Stimulated activated naive CD8-positive, alpha-beta T cell treated with anti-CD3 and anti-CD28 coated beads, Interleukin-15, Interleukin-2, amounts not matched to agents 100 U/mL and 50 U/mL, for 24 hours (primary cell): ENCODE data around the gene TREML1.

Experiments
- ATAC-seq: fragments of 150-1000 bp; cut with Tn5 transposase; one replicate; pipeline ENCODE4 v1.10.0; 2021
- DNase-seq: peaks from one replicate; pipeline ENCODE4 v3.0.0; 2021

Gene TREML1

DNA sequence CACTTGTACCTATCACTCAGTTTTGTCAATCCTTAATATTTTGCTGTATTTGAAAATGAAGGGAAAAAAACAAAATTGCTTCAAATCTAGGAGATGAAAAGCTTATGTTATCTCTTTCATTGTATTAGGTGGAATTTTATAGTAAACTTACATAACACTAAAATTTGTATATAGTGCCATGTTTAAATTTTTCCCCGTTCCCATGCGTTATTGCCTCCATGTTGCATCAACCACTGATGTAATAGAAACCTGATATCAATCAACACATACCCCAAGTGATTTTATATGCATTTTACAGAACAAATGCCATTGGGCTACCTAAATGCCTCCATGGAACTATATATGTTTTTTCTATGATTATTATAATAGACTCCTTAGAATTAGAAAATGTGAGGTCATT, 23.5 kb upstream of the TREML1 start:
- no peak for DNase-seq
- no peak for ATAC-seq

DNA sequence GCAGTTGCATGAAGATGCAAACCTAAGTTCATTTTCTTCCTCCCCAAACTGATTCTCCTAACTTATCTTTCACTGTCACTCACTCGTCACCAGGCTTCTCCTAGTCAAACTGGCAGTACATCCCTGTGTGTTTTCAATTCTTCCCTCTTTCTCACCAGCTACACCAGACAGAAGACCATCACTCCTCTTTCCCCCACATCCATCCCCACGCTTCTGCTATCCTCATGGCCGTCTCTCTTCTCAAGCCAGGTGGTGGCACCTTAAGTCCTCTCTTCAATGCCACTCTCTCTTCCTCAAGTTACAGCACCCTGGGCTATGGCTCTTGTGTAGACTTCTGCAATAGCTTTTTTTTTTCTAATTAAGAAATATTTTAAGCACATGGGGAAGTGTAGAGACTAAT, 23.1 kb upstream of the TREML1 start:
- ATAC-seq = no peak
- DNase-seq = no peak

DNA sequence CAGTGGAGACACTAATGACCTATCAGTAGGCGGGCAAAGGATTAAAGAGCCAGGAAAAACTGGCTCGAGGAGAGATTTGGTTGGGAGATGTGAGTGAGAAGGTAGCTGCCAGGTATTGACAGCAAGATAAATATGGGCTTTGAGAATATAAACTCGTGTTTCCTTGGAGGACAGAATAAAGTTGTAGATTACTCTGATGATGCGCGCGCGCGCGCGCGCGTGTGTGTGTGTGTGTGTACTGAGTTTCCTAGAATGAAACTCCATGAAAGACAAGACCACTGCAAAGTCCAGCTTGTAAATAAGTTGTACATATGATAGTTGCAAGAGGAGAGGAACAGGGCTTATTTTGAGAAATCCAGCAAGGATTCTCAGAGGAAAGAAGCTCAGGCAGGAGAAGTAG, 22.0 kb upstream of the TREML1 start:
- ATAC-seq (no peak), DNase-seq (no peak)

DNA sequence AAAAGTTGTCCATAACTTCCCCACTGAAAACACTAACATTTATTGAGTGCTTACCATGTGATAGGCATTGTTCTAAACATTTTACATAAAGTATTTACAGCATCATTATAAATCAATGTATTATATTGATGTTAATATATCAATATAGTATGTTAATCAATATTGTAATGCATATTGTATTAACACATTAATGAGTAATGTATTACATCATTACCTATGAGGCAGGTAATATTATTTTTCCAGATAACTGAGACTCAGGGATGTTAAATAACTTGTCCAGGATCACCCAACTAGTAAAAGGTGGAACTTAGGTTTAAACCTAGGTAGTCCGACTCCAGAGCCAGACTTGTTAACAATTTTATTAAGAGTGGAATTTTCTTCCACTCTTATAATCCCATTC, 20.9 kb upstream of the TREML1 start:
- DNase-seq = no peak
- ATAC-seq = no peak

DNA sequence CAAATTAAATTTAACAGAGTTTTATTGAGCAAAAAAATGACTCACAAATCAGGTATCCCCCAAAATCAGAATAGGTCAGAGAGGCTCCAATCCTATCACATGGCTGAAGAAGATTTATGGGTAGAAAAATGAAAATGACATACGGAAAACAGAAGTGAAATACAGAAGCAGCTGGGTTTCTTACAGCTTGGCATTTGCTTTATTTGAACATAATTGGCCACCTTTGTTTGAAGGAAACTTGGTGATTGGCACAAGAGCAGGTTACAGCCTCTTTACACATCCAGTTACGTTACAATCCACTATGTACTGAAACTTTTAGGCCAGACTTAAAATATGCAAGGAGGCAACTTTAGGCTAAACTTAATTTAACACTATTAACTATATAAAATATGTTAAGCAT, 20.5 kb upstream of the TREML1 start:
- ATAC-seq (no peak), DNase-seq (no peak)

DNA sequence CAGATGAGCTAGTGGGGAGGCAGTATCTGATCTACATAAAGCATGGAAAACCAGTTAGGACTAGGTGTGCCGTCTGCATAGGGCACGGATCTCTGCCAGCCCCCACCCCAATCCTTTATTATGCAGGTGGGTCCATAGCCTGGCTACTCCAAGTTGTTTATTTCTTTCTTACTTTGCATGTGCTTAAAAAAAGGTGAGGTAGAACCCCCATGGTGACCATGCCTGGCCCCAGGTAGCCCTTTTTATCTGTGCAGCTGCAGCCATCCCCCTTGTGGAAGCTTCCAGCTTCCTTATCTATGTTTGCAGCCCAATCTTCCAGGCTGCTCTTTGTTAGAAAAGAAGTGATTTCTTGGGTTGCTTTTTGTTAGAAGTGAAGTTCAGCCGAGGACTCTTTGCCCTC, 17.8 kb upstream of the TREML1 start:
- no peak for ATAC-seq

DNA sequence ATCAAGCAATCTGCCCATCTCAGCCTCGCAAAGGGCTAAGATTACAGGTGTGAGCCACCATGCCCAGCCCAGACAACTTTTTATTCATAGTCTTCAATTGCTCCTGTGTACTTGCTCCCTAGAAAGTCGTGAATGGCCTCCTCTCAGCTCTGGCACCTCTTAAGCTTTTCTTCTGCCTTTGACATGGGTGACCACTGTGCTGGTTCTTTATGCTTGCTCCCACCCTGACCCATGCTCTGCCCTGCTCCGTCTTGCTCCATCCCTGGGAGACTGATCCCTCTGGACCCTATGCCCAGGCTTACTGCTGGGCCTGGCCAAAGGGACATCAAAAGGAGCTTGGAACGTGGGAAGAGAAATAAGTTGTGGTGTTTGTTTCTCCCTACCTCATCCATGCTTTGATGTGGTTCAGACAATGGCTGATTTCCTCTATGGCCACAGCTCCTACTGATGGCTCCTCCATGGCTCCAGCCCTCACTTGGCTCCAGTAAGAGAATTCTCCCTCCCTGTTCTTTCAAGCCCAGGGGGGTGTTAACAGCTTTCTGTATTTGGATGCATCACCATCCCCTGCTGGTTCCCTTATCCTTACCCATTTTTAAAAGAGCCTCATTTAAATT, 16.5 kb upstream of the TREML1 start:
- DNase-seq = no peak
- ATAC-seq = no peak

More for the DNA sequence above, 17.8 kb upstream of the TREML1 start:
- DNase-seq = no peak

DNA sequence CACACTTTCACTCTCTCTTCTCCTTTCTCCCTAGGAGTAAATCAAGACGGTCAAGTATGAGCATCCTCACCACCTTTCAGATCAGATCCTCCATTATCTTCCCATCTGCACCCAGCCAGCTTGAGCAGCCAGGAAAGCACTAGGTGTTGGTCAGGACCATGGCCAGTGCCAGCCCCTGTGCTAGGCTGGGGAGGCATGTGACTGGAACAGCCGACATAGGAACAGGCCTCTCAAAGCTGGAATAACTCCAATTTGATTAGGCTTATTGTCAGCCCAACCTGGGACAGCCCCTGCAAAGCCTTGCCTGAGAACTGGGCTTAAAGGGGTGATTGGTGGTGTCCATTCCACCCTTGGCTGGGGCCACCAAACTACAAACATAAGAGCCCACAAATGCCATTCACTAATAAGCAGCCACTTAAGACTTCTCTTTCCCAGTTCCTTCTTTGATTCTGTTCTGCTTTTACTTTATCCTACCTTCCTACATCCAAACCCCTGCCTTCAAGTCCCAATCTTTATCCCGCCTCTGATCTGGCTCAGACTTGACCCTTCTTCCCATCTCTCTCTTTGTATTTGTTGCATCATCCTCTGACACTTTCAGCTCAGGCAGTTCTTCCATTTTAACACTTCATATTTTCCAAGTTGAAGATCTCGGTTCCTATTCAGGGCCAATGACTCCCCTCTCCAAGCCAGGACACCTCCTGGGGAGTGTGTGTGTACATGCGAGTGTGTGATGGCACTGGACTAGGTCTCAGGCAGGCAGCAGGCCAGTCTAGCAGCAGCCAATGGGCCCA, 13.2 kb upstream of the TREML1 start:
- DNase-seq (no peak), ATAC-seq (no peak)

DNA sequence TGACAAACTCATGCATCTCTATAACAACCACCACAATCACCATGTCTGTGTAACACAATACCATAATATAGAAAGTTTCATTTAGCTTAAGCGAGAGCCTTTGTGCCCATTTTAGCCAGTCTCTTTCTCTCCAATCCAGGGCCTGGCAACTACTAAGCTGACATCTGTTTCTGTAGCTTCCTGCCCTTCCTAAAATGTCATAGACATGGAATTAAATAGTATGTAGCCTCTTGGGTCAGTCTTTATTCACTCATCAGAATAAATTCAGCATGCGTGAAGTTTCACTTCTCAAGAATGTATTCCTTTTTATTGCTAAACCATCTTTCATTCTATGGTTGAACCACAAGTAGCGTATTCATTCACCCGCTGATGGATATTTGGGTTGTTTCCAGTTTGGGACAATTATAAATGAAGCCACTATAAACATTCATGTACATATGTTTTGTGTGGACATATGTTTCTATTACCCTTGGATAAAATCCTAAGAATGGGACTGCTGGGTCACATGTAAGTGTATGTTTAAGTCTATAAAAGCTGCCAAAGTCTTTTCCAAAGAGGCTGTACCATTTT, 10.5 kb upstream of the TREML1 start:
- DNase-seq (no peak), ATAC-seq (no peak)

DNA sequence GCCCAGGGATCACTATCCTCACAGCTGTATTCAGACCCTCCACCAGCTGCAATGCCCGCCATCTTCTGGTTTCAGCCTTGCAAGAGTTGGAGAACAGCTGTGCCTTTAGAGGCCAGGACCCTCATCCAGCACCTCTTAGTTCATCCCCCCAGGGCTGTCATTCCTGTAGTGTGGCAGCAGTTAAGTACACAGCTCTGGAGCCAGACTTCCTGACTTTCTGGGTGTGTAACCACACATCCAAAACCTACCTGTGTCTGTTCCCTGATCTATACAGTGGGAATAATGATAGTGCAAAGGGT, 9.2 kb upstream of the TREML1 start:
- DNase-seq (no peak), ATAC-seq (no peak)

DNA sequence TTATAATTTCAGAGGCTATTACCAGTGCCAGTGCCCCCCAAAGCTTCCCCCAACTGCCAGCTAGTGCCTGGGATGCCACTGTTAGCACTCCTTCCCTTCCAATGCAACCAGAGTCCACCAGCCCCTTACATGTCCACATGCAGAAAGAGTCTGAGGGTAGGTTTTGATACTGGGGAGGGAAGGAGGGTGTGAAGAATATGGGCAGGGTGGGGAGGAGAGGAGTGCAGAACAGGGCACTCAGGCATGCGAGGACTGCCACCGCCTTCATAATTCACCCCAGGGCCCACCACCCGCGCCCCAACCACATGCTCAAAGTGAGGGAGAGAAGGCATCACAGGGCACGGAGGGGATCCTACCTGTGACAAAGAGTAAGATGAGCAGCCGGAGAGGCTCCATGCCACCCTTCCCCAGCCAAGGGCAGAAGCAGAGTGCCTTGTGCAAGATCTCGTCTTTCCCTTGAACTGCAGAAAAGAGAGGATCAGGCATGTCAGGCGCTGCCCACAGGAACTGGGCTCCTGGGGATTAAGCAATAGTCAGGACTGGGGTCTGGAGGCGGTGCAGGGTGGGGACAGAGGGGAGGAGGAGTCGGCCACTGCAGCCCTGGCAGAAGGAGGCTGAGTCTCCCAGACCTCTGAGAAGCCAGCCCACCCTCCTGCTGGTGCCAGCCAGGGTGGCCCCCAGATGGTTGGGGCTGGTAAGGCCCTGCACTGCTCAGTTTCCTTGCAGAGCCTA, 8.7 kb upstream of the TREML1 start, which contains the start of gene TREM2:
Gene TREM2 (minus strand): TSS at position 430 of the 732 bp plus-strand sequence. CDS start 34 bp downstream, at position 396.
- no peak for ATAC-seq
- no peak for DNase-seq

DNA sequence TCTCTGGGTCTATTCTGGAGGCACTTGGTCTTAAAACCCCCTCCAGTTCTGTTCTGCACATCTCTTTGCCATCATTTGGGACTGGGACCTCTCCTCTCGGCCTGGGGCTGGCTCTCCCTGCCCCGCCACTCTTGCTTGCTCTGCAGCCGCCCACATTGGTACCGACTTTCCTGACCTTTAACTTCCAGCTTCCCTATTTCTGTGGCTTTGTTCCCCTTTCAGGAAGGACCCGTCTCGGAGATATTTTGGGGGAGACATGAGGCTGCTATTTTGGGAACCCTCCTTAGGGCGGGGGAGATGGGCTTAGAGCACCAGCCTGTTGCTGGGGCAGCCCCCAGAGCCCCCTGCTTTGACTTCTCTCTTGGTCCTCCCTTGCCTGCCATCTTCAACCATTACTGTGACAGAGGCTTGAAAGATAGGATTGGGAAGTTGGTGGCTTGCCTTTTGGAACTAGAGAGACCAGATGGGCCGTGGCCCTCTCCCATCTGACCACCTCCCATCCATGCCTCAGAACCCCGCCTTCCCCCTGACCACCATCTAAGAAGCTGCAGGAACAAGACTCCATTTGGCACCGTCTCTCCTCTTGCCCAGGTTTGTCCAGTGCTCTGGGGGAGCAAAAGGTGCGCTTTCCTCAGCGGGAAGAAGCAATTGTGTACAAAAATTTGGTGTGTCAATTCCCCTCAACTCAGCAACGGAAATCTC, 7.9 kb upstream of the TREML1 start:
- no peak for ATAC-seq
- no peak for DNase-seq

DNA sequence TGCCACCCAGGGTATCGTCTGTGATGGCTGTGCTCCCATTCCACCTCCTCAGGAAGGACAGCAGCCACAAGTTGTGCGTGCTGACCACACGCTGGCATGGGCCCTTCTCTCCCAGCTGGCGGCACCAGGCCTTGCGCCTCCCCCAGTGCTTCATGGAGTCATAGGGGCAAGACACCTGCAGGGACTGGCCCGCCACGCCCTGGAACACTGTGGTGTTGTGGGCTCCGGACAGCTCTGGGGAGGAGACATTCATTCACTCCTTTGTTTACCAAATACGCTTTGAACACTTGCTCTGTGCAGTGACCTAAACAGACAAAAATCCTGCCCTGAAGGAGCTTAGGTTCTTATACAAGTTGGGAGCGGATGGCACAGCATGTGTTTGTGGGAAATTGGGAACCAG, 7.2 kb upstream of the TREML1 start:
- DNase-seq (no peak), ATAC-seq (no peak)

DNA sequence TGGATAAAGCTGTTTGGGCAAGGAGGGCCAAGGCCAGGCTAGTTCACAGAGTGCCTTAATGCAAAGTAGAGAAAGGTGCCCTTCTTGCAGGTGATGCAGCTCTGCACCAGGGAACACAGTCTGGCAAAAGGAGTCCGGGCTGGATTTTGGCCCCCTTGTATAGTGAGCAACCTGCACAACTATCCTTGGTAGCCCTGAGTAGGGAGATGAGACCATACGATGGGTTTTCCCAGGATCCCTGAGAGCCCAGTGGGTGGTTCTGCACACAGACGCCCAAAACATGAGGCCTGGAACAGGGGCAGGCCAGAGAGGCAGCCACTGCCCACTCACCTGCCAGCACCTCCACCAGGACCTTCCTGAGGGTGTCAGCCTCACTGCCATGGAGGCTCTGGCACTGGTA, 6.8 kb upstream of the TREML1 start:
- DNase-seq = no peak
- no peak for ATAC-seq

DNA sequence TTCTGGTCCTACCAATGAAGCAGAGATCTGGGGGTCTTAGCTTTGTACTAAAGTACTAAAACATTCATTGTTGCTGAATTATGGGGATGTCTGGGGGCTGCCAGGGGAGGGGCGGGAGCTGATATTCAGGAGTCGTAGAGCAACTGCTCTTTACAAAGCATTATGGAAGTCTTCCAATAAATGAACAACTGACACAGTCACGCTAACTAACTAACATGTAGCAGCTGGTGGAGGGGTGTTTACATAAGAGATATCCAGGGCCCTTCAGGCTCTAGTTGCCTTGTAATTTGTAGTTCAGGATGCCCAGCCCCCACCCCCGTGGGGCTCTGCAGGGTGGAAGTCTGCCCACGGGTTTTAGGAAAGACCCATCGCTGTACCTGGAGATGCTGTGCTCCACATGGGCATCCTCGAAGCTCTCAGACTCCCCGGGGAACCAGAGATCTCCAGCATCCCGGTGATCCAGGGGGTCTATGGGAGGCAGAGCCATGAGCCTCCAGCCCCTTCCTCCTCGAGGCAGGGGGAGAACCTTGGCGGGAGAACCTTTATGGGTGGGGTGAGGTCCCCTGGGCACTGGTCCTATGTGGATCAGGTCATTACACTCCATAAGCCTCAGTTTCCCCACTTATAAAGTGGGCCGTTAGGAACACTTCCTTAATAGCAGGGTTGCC, 5.4 kb upstream of the TREML1 start:
- ATAC-seq (no peak), DNase-seq (no peak)

DNA sequence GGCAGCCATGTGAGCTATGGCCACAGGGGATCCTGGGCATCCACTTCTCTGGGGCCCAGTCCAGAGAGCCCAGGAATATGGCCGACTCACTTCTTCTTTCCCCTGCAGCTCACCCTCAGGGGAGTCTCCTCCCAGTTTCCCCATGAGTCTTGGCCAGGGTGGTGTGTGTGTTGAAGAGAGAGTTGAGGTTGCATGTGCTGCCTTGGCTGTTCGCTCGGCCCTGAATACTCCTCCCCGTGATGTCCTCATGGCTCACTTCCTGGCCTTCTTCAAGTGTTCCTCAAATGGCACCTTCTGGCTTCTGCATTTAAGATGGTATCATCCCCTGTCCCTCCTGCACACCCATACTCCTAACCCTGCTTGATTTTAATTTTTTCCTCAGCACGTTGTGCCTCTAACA, 3.2 kb upstream of the TREML1 start:
- no peak for DNase-seq
- no peak for ATAC-seq

DNA sequence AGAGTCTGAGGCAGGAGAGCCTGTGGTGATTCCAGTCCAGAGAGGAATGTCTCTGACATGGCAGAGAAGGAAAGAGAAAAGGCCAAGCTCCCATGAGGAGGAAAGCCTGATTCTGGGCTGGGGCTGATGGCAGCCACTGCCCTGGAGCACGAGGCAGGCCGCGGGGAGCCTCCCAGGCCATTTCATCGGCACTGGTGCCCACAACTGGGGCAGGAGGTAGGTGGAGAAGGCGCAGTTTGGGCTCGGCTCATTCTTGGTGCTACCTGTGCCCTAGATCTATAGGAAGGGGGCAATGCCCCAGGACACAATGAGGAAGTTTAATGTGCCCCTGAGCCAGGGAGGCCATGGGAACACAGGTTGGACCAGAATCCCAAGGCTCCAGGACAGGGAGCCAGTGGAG, 2.6 kb upstream of the TREML1 start:
- no peak for DNase-seq

DNA sequence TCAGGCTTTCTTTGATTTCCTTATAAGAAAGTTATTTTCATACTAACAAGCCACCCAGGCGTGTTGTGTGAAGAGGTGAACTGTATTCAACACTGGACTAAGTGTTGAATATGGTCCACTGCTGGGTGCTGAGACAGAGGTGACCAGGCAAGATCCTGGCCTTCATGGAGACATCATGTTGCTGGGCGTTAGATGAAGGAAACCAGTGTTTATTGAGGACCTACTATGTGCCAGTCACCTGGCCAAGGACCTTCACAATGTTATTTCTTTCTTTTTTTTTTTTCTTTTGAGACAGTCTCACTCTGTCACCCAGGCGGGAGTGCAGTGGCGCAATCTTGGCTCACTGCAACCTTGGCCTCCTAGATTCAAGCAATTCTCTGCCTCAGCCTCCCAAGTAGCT, 1.9 kb upstream of the TREML1 start:
- no peak for ATAC-seq

More for the DNA sequence above, 2.6 kb upstream of the TREML1 start:
- no peak for ATAC-seq

DNA sequence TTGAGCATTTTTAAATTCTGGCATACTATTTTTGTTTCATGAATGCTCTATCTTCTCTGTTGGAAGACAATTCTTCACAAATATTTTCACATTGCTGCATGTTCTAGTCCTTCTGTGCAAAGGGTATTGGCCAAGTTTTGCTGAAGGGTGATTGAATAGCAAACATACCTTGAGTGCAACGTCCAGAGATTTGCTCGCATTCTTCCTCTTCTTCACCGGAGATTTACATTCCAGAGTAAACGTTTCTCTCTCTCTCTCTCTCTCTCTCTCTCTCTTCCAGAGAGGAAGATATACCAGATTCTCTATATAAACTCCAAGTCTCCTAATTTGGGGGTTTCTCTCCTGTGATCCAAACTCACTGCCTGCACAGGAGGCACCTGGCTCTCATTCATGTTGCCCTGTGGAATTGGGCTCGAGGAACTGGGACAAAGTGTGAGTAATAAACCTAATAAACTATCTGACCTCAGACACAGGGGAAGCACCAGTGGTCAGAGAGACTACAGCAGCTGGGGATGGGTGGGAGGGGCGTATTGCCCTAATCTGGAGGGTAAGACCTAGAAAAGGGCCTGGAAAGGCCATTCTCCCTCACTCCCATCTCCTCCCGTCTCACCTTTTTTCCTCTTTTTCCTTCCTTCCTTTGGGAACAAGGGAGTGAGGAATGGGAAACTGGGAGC, 1.1 kb upstream of the TREML1 start:
- ATAC-seq = no peak
- DNase-seq = no peak

More for the DNA sequence above, 1.9 kb upstream of the TREML1 start:
- no peak for DNase-seq

DNA sequence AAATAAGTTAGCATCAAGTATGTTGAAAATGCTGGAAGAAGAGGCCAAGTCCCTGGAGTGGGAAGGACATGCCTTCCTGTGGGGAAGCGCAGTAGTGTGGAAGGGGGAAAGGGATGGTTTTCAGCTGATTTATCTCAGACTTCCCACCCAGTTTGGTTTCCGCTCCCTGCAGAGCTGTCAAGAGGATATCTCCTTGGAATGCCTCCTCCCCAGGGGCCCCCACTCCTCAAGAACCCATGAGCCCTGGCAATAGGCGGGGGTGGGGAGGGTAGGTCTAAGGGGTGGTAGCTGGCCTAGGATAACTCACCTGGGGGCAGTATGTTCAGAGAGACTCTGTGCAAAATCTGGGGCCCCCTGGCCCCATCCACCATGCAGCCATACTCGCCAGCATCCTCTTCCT, 696 bp downstream of the TREML1 start:
- ATAC-seq = no peak

DNA sequence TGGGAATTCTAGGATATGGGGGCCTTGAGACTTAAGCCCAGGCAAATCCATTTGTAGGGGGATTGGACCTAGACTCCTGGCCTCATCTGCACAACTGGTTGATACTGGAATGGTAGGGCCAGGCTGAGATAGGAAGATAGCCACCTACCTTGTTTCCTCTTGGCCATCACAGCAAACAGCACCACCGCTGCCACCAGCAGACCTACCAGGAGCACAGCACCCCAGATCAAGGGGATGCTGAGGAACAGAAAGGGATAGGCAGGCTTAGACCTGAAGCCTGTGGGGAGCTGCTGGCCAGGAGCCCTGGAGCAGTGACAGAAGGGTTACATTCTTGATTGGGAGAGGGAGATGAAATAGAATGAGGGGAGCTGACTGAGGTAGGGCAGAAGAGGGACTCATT, 3.5 kb downstream of the TREML1 start:
- ATAC-seq = no peak
- DNase-seq = no peak

More for the DNA sequence above, 696 bp downstream of the TREML1 start:
- DNase-seq = no peak
